Sigmoid colon (tissue), 7 donors: ENCODE data around the gene MLNR. TPM values are rescaled to one million over a fixed set of nuclear protein-coding genes. Genes with fewer than 3 reads are reported as not detected.
A peak's percentile ranks its signal among the peaks of the same experiment; 100 is the strongest.

Experiments used
- DNase-seq: peaks from one replicate; pipeline ENCODE4 v3.0.0-alpha.2; 2019
- H3K27ac ChIP-seq, 4 donors: fragments of 200-600 bp; sonication (generic); one replicate each; pipeline ENCODE4 v1.5.1; 2016 to 2019; ENCODE audit warnings: mild to moderate bottlenecking in 1 of 4
- H3K27me3 ChIP-seq, 3 donors: fragments of 200-600 bp; sonication (generic); one replicate each; pipeline ENCODE4 v1.5.1; 2019; ENCODE audit warnings: mild to moderate bottlenecking in 1 of 3
- H3K36me3 ChIP-seq, 4 donors: fragments of 200-600 bp; sonication (generic); one replicate each; pipeline ENCODE4 v1.5.1; 2016 to 2019
- H3K4me1 ChIP-seq, 4 donors: fragments of 200-600 bp; sonication (generic); one replicate each; pipeline ENCODE4 v1.5.1; 2017 to 2019
- H3K4me3 ChIP-seq, 4 donors: fragments of 200-600 bp; sonication (generic); one replicate each; pipeline ENCODE4 v1.5.1; 2017 to 2019; ENCODE audit warnings: mild to moderate bottlenecking in 2 of 4, moderate library complexity in 1 of 4
- H3K9me3 ChIP-seq, 4 donors: fragments of 200-600 bp in 3 of 4; sonication (generic) in 3 of 4; one replicate each; pipeline versions ENCODE4 v1.5.1 to v1.6.1; 2013 to 2019
- EP300 ChIP-seq, 4 donors: sonication (generic); formaldehyde crosslinking; IDR thresholded peaks; one replicate each; pipeline ENCODE4 v1.6.1; 2017; ENCODE audit warnings: antibody characterized with exemption in 4 of 4
- POLR2A ChIP-seq, 2 donors: fragments of 450-650 bp; IDR thresholded peaks; one replicate each; pipeline ENCODE4 v1.6.1; 2016; ENCODE audit warnings: antibody characterized with exemption in 2 of 2, mild to moderate bottlenecking in 2 of 2, moderate library complexity in 2 of 2
- POLR2AphosphoS5 ChIP-seq, 4 donors: sonication (generic); formaldehyde crosslinking; IDR thresholded peaks; one replicate each; pipeline ENCODE4 v1.6.1; 2017; ENCODE audit warnings: antibody characterized with exemption in 4 of 4
- WGBS, 2 donors: extraction: QIAGEN DNeasy Blood & Tissue Kit; methylation state at CpG; one replicate each; pipeline ENCODE4 v1.1.7; 2013; 5-methylcytosine and 5-hydroxymethylcytosine counted together
- intact Hi-C: fragments of 100-400 bp; cut with DNase I; formaldehyde crosslinking; loops from one replicate; pipeline ENCODE4 v1.15.1; 2023
- polyA plus RNA-seq, 3 donors: library from polyadenylated mRNA; stranded (reverse); fragments of 200-250 nt; gene quantifications; one replicate each; pipeline ENCODE4 v1.2.3, GENCODE V29; 2013
- total RNA-seq, 4 donors: library from RNA; depleted of rRNA; stranded (reverse); fragments of >200 nt; gene quantifications; one replicate each; pipeline ENCODE4 v1.1.0, GENCODE V29; 2016
- TF ChIP-seq, protein P1 (sequence below), 4 experiments: fragments of 450-650 bp in 3 of 4; fragments of 200-600 bp in 1 of 4; IDR thresholded peaks; one replicate each; pipeline ENCODE4 v1.5.1; 2016 to 2019; ENCODE audit warnings: antibody characterized with exemption in 4 of 4, mild to moderate bottlenecking in 3 of 4, moderate library complexity in 2 of 4
- donor health status: healthy with polysubstance abuse.
- donor health status: Bipolar disorder and iron deficiency.
- donor health status: healthy.

MLNR gene
- total and polyA plus RNA-seq, 7 donors: 0.71 TPM; not detected in 6

GRCh38 chr13:49225223-49226042, 5.3 kb downstream of the MLNR start:
- Histone ChIP-seq H3K4me3 (no peak overlapping the region), H3K27me3 (peaks cover 14 to 28% (median 19%) of the 10 kb centered on the region in 3 donors), H3K4me1 (peaks cover 0 to 14% (median 12%) of the 10 kb centered on the region in 4 donors), H3K36me3 (no peaks in the 10 kb centered on the region), H3K27ac (no peak overlapping the region), H3K9me3 (no peaks in the 10 kb centered on the region)
- intact Hi-C loops: no loop called here
- 36 to 68% methylated on average over 5 of the region's 5 CpGs for WGBS, 2 donors
- TF ChIP-seq POLR2AphosphoS5 (IDR thresholded peaks at IDR 0.05): peak in 1 of 4 donors; percentile 52
- TF ChIP-seq, protein P1, sequence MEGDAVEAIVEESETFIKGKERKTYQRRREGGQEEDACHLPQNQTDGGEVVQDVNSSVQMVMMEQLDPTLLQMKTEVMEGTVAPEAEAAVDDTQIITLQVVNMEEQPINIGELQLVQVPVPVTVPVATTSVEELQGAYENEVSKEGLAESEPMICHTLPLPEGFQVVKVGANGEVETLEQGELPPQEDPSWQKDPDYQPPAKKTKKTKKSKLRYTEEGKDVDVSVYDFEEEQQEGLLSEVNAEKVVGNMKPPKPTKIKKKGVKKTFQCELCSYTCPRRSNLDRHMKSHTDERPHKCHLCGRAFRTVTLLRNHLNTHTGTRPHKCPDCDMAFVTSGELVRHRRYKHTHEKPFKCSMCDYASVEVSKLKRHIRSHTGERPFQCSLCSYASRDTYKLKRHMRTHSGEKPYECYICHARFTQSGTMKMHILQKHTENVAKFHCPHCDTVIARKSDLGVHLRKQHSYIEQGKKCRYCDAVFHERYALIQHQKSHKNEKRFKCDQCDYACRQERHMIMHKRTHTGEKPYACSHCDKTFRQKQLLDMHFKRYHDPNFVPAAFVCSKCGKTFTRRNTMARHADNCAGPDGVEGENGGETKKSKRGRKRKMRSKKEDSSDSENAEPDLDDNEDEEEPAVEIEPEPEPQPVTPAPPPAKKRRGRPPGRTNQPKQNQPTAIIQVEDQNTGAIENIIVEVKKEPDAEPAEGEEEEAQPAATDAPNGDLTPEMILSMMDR (IDR thresholded peaks at IDR 0.05): no peak
- DNase-seq: no peak

GRCh38 chr13:49226613-49227012, 6.5 kb downstream of the MLNR start:
- 89 to 90% methylated on average over 5 of the region's 5 CpGs for WGBS, 2 donors
- TF ChIP-seq EP300 (IDR thresholded peaks at IDR 0.05): no peak
- TF ChIP-seq, protein P1 (IDR thresholded peaks at IDR 0.05): no peak
- intact Hi-C loops: no loop called here
- no peak for DNase-seq
- Histone ChIP-seq H3K4me1 (peaks cover 0 to 2% (median under 1%) of the 10 kb centered on the region in 4 donors), H3K36me3 (no peaks in the 10 kb centered on the region), H3K27ac (no peak overlapping the region), H3K9me3 (no peaks in the 10 kb centered on the region), H3K4me3 (no peak overlapping the region), H3K27me3 (peaks cover 3 to 16% (median 7%) of the 10 kb centered on the region in 3 donors)

DNA sequence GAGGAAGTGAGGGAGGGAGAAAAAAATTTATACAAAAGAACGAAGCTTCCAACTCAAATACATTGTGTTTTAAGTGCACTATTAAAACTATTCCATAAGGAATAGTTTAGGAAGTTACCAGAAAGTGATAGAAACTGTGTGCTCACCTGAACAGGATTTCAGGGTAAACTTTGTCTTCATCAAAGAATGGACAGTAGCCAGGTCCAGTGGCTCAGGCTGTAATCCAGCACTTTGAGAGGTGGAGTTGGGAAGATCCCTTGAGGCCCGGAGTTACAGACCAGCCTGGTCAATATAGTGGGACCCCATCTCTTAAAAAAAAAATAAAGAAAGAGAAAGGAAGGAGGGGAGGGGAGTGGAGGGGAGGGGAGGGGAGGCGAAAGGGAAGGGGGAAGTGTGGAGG, 14.6 kb downstream of the MLNR start:
- DNase-seq: no peak
- no peak overlapping the region for H3K4me3 ChIP-seq
- H3K4me1 ChIP-seq: no peaks in the 10 kb centered on the region
- no peaks in the 10 kb centered on the region for H3K27me3 ChIP-seq
- H3K27ac ChIP-seq: no peak overlapping the region
- WGBS, 2 donors: 95 to 97% methylated on average over 3 of the region's 3 CpGs
- TF ChIP-seq POLR2A (IDR thresholded peaks at IDR 0.05): no peak
- no peak for TF ChIP-seq POLR2AphosphoS5 (IDR thresholded peaks at IDR 0.05)
- TF ChIP-seq, protein P1 (IDR thresholded peaks at IDR 0.05): no peak
- TF ChIP-seq EP300 (IDR thresholded peaks at IDR 0.05): no peak
- intact Hi-C loops: no loop called here
- no peaks in the 10 kb centered on the region for H3K36me3 ChIP-seq
- H3K9me3 ChIP-seq: no peaks in the 10 kb centered on the region

DNA sequence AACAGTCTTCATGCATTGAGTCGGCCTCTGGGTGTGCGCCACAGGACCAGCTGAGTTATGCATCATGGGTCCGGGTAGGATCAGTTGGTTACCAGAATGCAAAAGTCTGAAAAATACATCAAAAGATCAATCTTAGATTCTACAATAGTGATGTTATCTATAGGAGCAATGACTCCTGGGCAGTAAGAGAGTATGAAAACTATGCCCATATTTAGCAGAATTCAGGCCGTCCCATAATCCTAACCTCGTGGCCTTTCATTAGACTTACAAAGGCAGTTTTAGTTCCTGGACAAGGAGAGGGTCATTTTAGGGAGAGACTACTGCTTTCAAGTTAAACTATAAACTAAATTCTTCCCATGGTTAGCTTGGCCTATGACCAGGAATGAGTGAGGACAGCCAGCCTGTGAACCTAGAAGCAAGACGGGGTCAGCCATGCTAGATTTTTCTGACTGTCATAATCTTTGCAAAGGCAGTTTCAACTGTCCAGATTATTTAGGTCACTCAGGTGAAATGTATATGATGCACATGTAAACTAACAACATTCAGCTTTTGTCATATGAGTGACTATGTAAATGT, 15.8 kb downstream of the MLNR start:
- Histone ChIP-seq H3K27me3 (no peaks in the 10 kb centered on the region), H3K27ac (no peak overlapping the region), H3K4me1 (no peaks in the 10 kb centered on the region), H3K36me3 (no peaks in the 10 kb centered on the region), H3K9me3 (no peaks in the 10 kb centered on the region), H3K4me3 (no peak overlapping the region)
- no peak for TF ChIP-seq POLR2AphosphoS5 (IDR thresholded peaks at IDR 0.05)
- TF ChIP-seq, protein P1 (IDR thresholded peaks at IDR 0.05): no peak
- 93 to 94% methylated on average over 6 of the region's 6 CpGs for WGBS, 2 donors
- no peak for DNase-seq
- intact Hi-C loops: no loop called here
